ENCODE measurements around the gene PRDM1.

The PRDM1 gene

DNA sequence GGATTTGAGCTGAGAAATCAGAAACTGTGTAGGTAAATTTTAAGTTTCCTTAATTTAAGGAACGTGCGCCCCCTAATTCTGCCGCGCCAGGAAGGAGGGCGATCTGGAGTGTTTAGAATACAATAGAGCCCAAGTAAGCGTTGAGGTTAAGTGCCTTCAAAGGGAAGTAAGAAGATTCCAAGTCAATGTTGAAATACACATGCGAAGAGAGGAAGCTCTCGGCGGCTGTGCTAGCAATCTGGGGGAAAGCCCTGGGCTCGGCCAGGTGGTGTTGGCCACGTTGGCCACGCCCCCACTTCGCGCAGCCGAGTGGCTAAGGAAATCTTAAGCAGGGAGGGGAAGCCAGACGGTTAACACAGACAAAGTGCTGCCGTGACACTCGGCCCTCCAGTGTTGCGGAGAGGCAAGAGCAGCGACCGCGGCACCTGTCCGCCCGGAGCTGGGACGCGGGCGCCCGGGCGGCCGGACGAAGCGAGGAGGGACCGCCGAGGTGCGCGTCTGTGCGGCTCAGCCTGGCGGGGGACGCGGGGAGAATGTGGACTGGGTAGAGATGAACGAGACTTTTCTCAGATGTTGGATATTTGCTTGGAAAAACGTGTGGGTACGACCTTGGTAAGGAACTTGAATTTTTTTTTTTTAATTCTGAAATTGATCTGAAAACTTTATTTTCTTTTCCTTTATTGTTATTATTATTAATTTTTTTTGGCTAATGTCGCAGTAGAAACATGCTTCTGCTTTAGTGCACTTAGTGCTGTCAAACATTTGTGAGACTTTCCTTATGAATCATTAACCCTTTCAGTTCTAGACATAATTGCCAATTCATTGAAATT is at the start of gene PRDM1:
Gene PRDM1 (plus strand): TSS at position 353 of the 830 bp plus-strand sequence. CDS start 218 bp downstream, at position 571.
- peak; percentile 31 for DNase-seq

- no peak for DNase-seq
Measured at GRCh38 chr6:106037060-106037459, 49.1 kb upstream of the PRDM1 start.

- DNase-seq = no peak
Measured at GRCh38 chr6:106039897-106040592, 46.1 kb upstream of the PRDM1 start.

DNA sequence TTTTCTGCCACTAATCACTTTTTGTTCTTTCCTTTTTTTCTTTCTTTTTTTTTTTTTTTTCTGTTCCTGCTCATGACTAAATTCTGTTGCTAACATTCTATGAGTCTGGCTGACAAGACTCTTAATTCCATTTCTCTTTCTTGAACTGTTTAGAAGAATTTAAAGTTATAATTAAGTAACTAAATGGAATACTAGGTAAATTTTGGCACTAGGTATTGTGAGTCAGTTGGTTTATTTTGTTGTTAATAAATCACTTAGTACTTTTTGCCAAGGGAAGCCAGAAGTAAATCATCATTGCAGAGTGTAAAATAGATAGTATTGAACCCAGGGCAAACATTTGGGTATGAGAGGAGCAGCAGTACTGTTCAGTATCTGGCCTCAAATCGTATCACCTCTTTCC is 42.0 kb upstream of the PRDM1 start:
- no peak for DNase-seq

DNA sequence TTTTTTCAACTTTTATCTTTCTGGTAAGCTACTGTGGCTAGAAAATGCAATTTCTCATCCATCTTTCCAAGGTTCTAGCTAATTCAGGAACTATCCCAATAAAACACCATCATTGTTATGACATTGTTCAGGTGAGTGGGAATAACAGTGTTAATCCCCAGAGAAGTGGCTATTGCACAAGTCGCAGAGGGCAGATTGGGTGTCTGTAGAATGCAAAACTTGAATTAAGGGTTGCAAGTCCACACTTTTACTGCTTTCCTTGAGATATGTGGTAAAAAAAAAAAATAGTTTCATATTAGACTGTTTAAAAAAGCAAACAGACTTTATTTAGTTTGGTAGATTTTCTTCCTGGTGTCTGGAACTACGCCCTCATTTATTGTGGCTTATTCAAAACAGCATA is 41.1 kb upstream of the PRDM1 start:
- no peak for DNase-seq

DNA sequence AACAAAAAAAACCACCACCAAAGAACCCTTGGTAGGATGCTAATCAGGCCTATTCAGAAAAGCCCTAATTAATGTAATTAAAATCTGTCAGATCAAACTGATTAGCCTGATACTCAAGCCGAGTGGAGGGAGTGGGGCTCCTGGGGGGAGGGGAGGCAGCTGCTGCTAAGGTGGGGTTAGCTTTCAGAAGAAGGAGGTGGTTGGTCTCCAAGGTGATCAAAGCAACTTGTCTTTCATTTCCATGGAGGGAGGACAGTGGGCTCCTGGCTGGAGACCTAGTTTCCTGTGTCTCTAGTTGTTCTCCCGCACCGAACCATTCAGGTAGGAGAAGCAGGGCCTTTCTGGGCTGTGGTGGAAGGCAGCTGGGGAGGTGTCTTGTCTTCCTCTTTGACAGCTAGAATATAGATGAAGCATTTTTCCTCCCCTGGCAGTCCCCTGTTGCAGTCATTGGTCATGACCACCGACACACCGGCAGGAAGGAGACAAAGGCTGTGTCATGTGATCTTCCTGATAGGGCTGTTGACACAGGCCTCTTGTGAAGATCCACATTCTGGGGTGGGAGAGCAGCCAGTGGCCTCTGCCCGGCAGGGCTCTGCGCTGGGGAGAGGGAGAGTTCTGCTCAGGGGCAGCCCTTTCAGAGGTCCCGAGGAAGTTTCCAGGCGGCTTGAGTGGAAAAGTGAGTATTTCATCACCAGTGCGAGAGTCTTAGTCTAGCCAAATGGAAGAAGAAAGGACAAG is 39.9 kb upstream of the PRDM1 start:
- no peak for DNase-seq

- DNase-seq = no peak
Measured at GRCh38 chr6:106046854-106047200, 39.3 kb upstream of the PRDM1 start.

- no peak for DNase-seq
Measured at GRCh38 chr6:106048336-106048735, 37.8 kb upstream of the PRDM1 start.

DNA sequence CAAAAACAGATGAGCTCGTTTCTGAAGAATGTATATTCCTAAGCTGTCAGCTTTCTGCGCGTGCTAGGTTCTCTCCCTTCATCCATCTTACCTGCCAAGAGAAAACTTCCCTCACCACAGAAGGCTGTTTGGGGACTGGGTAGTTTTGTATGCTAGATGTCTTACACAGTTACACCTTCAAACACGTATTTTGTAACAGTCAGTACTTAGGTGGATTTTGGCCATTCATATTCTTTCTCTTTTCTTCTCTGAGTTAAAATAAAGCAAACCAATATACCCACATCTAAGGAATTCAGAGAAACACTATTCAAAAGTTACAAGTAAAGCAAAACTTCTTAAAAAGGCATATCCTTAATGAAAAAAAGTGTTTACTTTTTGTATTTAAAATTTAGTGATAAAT is 35.6 kb upstream of the PRDM1 start:
- no peak for DNase-seq

GRCh38 chr6:106051226-106051625 is 34.9 kb upstream of the PRDM1 start:
- DNase-seq = no peak

GRCh38 chr6:106053484-106054205 is 32.5 kb upstream of the PRDM1 start:
- no peak for DNase-seq

DNA sequence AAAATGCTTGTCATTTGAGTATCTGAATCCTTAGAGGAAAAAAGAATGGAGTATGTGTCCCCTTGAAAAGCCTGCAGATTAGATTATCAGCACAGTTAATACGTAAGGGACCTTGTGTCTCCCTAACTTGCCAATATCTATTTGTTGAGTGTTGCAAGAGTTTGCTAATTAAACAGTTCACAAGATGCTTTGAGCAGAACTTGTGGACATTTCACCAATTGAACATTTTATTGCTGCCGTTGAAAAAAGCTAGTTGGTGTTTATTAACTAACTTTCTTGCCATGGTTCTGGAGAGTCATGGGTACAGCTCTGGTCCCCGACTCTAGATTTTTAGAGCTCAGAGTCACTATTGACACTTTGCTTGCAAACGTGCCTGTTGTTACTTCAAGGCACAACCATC is 30.6 kb upstream of the PRDM1 start:
- DNase-seq = no peak

DNA sequence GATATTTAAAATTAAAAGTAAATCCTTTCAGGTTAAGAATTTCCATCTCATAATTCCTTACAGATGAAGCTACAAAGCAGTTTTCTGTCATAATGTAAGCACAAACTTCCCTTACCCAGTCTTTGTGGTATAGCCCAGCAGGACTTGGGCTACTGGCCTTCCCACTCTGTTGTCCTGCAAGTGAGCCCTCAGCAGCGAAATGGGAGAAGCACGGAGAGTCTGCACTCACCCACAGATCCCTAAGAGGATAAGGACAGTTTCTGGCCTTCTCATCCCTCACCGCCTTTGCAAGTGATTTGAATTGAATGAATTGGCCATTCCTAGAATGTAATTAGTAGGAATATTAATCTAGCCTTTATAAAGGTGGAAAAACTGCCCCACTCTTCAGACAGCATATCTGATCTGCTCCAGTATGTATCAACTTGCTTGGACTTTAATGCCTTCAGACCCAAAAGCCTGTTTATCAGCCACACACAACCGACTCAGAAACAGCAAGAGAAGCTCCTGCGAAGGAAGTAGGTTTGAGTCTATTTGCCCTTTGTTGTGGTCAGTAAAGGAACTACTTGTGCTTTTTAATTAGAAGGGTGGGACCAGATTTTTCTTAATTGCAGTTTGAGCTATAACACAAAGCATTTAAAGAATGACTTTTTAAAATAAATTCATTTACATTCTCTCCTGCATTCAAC is 29.9 kb upstream of the PRDM1 start:
- DNase-seq = no peak

DNA sequence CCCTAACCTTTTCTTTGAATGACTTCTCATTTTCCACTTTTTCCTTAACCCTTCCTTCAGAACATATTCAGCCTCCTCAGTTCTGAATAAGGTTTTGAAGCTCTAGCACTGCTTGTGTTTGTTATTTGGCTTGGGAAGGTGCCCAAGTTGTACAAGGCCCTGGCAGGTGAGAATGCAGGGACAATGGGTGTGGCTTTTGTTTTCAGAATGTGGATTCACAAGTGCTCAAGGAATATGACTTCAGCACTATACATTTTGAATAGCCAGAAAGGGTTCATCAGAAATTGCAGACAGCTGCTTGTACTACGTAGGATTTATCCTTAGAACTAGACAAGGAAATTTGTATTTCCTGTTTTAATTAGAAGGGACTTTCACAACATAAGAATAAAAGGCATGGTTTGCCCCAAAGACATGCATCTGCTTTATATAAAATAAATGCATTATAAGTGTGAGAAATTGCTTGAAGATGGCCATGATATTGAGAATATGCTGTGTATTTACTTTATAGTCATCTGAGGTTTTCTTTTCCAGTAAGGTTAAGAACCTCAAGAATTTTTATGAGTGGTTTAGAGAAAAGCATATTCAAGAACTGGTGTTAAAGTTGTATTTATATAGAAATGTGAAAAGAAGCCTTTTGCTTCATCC is 29.3 kb upstream of the PRDM1 start:
- no peak for DNase-seq

DNA sequence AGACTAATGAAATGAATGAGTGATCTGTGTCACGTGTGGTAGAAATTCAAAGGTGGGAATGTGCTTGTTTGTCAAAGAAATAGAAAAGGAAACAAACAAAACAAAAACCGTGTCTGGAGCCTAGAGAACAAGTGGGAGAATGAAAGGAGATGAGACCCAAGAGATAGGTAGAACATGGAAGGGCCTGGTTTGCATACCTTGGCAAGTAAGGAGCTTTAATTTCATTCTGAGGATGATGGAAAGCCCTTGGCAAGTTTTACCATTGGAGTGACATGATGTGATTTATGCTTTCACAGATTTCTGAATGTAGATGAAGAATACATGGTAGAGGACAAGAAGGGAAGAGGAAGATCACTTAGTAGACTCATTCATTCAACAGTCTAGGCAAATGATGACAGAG is 26.8 kb upstream of the PRDM1 start:
- DNase-seq = no peak

DNA sequence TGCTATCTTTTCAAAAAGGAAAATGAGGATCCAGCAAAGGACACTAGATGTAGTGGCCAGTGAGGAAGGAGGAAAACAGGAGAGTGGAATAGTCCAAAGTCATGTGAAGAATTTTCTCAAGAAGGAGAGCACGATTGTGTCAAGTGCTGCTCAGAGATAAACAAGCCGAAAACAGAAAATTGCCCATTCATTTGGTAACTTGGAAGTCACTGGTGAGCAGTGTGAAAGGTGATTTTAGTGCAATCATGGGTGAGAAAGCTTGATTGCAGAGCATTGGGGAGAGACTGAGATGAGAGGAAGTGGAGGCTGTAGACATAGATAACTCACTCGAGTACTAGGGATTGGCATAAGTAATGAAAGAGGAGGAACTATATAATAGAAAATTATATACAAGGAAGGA is 26.0 kb upstream of the PRDM1 start:
- no peak for DNase-seq

DNA sequence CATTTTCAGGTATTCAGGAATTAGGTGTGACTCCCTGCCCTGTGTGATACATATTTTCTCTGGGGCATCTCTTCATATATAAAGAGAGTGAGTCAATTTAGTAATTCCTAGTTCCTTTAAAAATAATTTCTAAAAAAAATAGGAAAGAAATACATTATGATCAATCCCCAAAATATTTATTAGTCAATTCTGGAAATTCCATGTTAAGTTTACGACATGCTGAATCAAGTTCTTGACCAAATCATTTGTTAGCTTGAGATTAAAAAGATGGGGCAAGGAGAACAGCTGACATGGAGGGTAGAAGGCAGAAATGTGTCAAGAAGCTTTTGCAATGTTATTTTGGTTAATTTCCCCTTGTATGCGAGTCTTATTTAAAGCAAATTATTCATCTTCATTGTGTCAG is 22.7 kb upstream of the PRDM1 start:
- DNase-seq = no peak

DNA sequence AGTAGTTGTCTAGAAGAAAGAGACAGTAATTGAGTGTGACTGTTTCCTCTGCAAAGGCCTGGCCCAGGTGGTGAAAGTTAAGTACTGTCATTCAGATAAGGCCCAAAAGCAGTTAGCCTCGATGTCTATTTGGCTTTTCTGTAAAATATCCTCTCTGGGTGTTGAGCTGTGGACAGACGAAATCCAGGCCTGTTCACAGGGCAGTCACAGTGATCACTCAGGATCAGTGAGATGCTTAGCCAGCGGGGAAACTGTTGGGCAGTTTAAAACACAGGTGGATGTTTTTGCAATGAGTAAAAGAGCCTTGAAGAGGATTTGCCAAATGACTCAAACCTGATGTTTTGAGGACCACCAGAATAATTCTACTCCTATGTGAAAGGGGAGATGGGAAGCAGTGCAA is 22.0 kb upstream of the PRDM1 start:
- no peak for DNase-seq

- no peak for DNase-seq
Measured at GRCh38 chr6:106064756-106065155, 21.4 kb upstream of the PRDM1 start.

DNA sequence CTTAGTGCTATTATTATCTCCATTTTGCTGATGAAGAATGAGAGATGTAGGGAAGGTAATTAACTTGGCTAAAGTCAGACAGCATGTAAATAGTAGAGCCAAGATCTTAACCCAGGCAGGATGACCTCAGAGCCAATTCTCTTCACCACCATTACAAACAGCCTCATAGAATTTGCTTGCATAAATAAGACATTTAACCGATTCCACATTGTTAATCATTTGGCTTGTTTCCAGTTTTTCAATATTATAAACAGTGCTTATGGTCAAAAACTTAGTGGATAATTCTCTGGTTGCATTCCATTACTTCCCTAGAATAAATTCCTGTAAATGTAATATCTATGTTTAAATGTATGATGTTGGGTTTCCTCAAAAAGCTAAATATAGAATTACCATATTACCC is 19.1 kb upstream of the PRDM1 start:
- DNase-seq = no peak

GRCh38 chr6:106069478-106069877 is 16.7 kb upstream of the PRDM1 start:
- DNase-seq = peak; percentile 42

GRCh38 chr6:106070636-106071035 is 15.5 kb upstream of the PRDM1 start:
- DNase-seq = no peak

Data from NCI-H2171 (cell line).